Neural cell (in vitro differentiated cells): Measurements from ENCODE around the gene IKZF5.

ENCODE experiments used
- EP300 ChIP-seq: fragments of 450-650 bp; conservative IDR thresholded peaks from 2 replicates; pipeline ENCODE4 v1.6.1; 2014; ENCODE audit warnings: antibody characterized with exemption, mild to moderate bottlenecking, moderate library complexity; ENCODE audit not compliant: poor library complexity, severe bottlenecking
- EZH2 ChIP-seq: fragments of 200-600, 300-800 bp; shearing (Covaris generic), sonication (generic); IDR thresholded peaks from 2 replicates; pipeline ENCODE4 v1.6.1; 2014; ENCODE audit warnings: antibody characterized with exemption, low read length, borderline replicate concordance, mild to moderate bottlenecking; ENCODE audit not compliant: insufficient read depth, poor library complexity, severe bottlenecking
- POLR2AphosphoS5 ChIP-seq: IDR thresholded peaks from 2 replicates; pipeline ENCODE4 v1.6.1; 2012
- SMC3 ChIP-seq: fragments of 450-650 bp; conservative IDR thresholded peaks from 2 replicates; pipeline ENCODE4 v1.6.1; 2014; ENCODE audit warnings: antibody characterized with exemption, mild to moderate bottlenecking, moderate library complexity; ENCODE audit not compliant: poor library complexity
- TF ChIP-seq, protein P1 (sequence below): fragments of 450-650 bp; IDR thresholded peaks from 2 replicates; pipeline ENCODE4 v1.5.1; 2014; ENCODE audit warnings: antibody characterized with exemption, mild to moderate bottlenecking, moderate library complexity; ENCODE audit not compliant: poor library complexity, severe bottlenecking

DNA sequence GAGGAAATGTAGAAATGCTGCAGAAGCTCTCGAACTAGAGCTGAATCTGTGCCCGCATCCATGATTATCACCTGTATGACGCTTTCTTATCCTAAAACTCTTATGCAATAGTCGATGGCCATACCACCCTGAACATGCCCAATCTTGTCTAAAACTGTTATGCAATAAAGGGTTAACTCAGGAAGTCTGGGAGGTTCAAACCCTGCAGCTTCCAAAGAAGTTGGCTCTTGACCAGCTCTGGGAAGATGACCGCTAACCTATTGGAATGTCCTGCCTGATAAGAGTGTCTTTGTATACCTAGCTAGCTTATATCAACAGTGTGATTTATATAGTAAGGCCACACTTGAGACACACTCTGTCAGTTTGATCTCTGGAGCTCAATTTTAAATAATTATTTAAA is 51.1 kb downstream of the IKZF5 start:
- TF ChIP-seq EZH2 (no peak), EP300 (no peak), POLR2AphosphoS5 (no peak), SMC3 (no peak)
- TF ChIP-seq, protein P1, sequence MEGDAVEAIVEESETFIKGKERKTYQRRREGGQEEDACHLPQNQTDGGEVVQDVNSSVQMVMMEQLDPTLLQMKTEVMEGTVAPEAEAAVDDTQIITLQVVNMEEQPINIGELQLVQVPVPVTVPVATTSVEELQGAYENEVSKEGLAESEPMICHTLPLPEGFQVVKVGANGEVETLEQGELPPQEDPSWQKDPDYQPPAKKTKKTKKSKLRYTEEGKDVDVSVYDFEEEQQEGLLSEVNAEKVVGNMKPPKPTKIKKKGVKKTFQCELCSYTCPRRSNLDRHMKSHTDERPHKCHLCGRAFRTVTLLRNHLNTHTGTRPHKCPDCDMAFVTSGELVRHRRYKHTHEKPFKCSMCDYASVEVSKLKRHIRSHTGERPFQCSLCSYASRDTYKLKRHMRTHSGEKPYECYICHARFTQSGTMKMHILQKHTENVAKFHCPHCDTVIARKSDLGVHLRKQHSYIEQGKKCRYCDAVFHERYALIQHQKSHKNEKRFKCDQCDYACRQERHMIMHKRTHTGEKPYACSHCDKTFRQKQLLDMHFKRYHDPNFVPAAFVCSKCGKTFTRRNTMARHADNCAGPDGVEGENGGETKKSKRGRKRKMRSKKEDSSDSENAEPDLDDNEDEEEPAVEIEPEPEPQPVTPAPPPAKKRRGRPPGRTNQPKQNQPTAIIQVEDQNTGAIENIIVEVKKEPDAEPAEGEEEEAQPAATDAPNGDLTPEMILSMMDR = no peak
